Hepatocyte (in vitro differentiated cells): ENCODE measurements around the gene TCF4.

Experiments used
- CTCF ChIP-seq: fragments of 200-600 bp; sonication (generic); IDR thresholded peaks from 2 replicates; pipeline ENCODE4 v1.5.1; 2016; ENCODE audit warnings: antibody characterized with exemption, mild to moderate bottlenecking; ENCODE audit not compliant: poor library complexity
- EZH2 ChIP-seq: fragments of 200-600 bp; sonication (generic); IDR thresholded peaks from 2 replicates; pipeline ENCODE4 v1.6.1; 2016; ENCODE audit warnings: antibody characterized with exemption, mild to moderate bottlenecking, borderline replicate concordance

DNA sequence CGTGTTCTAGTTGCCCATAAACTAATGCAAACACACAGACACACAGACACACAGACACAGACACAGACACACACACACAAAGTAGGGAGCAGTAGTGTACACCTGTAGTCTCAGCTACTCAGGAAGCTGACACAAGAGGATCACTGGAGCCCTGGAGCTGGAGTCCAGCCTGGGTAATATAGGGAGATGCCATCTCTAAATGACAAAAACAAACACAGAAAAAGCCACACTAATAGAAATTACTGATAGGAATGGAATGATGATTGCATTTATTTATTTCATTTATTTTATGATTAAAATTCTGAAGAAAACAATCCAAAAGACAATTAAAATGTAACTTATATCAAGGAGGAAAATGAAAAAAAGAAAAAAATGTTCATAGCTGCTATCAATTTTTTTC lies 30.8 kb downstream of the TCF4 start:
- no peak for TF ChIP-seq EZH2
- no peak for TF ChIP-seq CTCF
